NCI-H526 treated with DMSO at 0.1 percent for 48 hours (cell line): ENCODE measurements around the gene SFXN4.
A peak's percentile ranks its signal among the peaks of the same experiment; 100 is the strongest.
"Not testable (repeated sequence)": the region's sequence is repeated elsewhere in the genome, so short reads cannot be mapped to it uniquely, and the experiment has no call there.

Source experiments
- DNase-seq: peaks from one replicate; lab custom pipeline; 2025; lab: John Stamatoyannopoulos, UW

The SFXN4 gene

DNA sequence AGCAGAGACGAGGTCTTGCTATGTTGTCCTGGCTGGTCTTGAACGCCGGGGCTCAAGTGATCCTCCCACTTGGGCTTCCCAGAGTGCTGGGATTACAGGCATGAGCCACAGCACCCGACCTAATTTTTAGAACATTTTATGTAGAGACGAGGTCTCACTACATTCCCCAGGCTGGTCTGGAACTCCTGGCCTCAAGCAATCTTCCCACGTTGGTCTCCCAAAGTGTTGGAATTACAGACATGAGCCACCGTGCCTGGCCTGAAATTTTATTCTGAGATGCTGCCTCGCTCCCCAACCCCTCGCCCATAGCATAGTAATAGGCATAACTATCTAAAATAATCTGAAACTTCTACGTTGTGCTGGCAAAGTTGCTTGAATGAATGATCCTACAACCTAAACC, 21.9 kb downstream of the SFXN4 start:
- DNase-seq, result no peak

DNA sequence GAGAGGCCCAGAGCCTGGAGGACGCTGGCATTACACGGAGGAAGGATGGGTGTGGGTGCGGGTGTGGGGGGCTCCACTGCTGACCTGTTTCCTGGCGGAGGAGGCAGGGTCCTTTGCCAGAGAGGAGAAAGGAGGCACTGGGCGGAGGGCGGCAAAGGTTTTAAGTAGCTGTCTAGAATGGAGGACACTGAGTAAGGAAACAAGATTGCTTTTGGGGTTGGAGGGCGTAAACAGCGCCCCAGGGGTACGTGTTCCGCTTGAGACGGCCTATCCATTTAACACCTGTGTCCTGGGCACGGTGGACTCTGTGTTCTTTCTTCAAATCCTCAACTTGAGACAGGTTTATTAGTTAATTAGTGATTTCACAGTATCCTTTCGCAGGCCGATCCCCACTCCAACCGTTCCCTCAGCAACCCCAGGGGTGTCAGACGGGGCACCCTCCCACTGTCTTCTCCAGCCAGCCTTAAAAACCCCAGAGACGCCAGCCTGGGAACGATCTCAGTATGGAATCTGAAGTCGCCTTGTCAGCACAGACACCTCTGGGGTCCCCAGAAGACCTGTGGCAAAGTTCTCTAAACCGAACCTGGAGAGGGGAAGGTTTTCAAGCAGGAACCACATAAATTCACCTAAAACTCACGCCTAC, 24.8 kb downstream of the SFXN4 start:
- no peak for DNase-seq

DNA sequence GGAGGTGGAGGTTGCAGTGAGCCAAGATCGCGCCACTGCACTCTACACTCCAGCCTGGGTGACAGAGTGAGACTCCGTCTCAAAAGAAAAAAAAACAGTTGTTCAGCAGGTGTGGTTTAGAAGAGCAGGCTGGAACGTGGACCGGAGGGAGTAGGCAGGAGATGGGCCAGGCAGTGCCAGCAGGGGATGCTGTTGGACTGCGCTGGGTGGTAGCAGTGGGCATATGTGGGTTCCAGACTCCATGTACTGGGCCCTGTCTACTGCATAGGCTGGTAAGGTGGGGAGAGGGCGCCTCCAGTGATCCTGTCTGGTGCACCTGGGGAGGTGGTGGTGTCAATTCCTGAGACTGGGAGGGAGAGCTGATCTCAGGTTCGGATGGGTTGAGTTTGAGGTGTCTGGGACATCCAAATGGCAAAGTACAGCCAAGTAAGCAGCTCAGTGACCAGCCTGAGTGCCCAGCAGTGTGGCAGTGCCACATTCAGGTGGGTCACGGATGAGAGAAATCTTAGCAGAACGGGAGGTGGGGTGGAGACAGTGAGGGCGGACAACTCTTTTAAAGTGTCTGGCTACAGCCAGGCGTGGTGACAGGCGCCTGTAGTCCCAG, 25.9 kb downstream of the SFXN4 start:
- DNase-seq, result peak; percentile 4

DNA sequence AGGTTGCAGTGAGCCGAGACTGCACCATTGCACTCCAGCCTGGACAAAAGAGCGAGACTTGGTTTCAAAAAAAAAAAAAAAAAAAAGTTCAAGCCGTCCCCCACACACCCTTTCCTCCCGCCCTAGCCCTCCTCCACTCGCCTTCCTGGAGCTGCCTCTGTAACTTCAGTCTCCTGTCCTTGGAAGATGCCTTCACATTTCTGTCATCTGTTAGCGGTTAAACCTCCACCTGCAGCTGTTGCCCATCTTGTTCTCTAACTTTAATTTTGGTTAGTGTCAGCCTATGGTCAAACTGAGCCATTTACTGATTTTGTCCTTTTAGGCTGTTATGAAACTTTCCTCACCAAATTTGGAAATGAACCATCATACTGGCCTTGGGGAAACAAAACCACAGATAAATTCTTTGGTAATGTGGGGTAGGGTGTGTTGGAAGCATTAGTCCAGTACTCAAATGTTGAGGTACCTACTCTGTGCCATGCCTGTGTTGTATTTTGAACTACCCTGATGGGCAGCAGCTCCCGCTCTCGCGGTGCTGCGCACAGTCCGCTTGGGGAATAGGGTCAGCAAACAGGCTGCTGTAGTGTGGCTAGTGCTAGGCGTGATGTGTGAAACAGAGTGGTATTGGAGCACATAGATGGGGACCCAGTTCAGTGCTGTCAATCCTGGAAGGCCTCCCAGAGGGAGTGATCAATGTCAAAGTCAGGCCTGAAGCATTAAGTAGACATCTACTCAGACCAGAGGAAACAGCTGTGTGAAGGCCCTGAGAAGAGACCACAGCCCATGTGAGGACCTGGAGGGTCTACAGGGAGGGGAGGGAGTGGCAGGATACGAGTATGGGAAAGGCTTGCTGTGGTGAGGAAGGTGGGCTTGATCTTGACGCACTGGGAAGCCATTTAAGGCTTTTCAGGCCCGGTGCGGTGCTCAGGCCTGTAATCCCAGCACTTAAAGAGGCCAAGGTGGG, 26.9 kb downstream of the SFXN4 start:
- DNase-seq, result no peak

DNA sequence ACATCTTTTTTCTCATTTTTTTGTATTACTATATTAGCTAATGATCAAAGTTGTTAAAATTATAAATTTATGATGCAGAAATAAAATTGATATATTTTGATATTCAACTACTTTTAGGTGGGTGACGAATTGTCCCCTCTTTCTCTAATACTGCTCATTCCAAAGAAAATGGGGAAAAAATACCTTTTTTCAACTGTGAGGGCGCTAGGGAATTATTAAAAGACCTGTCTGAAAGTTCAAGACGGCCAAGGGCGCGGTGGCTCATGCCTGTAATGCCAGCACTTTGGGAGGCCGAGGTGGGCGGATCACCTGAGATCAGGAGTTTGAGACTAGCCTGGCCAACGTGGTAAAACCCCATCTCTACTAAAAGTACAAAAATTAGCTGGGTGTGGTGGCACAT, 27.6 kb downstream of the SFXN4 start:
- DNase-seq, result not testable (repeated sequence)

DNA sequence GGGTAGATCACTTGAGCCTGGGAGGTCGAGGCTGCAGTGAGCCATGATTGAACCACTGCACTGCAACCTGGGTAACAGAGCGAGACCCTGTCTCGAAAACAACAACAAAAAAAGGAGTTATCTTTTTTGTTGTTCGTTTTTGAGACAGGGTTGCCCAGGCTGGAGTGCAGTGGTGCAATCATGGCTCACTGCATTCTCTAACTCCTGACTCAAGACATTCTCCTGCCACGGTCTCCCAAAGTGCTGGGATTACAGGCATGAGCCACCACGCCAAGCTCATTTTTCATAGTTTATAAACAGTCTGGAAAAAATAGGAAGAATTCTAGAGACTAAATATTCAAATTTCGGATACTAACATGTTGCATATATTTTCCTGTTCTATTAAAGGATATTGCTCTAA, 29.4 kb downstream of the SFXN4 start:
- no peak for DNase-seq

DNA sequence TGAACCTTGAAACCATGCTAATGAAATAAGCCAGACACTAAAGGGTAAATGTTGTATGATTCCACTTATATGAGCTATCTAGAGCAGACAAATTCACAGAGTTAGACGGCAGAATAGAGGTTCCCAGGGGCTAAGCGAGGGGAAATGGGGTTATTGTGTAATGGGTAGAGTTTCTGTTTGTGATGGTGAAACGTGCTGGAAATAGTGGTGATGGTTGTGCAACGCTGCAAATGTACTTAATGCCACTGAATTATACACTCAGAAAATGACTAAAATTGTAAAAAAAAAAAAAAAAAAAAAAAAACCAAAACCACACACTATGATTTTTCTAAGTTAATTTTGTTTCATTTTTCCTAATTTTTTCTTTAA, 30.0 kb downstream of the SFXN4 start:
- no peak for DNase-seq

DNA sequence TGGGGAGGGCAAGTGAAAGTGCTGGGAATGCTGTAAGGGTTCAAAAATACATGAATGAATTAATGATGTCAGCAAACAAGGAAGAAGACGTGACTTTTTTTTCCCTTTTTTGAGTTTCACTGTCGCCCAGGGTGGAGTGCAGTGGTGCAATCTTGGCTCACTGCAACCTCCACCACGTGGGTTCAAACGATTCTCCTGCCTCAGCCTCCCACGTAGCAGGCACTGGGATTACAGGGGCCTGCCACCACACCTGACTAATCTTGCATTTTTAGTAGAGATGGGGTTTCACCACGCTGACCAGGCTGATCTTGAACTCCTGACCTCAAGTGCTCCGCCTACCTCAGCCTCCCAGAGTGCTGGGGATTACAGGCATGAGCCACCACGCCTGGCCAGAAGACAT, 31.6 kb downstream of the SFXN4 start:
- no peak for DNase-seq

DNA sequence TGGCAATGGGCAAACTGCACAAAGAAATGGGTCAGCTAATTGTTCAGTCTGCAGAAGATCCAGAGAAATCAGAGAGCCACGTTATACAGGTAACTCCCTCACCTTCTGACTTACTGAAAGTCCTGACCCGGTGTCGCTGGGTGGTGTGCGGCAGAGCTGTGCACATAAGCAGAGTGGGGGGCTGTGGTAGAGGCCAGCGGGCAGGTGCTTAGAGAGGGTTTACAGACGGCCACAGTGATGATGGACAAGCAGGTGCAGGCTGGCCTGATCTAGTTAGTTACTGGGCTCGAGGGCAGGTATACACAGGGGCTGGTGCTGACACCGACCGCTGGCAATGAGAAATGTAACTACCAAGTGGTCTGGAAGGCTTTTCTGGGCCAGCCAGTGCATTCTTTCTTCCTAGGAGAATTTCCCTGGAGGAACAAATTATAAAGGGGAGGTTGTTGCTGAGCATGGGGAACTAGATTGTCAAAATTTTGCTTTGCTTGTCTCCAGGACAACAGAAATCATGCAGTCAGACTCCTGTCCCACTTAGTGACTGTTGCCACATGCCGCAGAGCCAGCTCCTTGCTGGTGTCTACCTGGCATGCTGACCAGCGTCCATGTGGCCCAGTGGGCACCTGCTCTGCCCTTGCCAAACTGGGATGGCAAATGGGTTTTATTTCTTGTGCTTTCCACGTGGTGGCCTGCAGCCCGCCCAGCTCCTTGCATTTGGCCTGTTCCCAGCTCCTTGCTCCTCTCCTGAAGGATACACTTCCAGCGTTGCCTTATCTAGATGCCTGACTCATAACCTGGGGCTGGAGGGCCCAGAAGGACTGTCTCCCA, 32.8 kb downstream of the SFXN4 start:
- no peak for DNase-seq

DNA sequence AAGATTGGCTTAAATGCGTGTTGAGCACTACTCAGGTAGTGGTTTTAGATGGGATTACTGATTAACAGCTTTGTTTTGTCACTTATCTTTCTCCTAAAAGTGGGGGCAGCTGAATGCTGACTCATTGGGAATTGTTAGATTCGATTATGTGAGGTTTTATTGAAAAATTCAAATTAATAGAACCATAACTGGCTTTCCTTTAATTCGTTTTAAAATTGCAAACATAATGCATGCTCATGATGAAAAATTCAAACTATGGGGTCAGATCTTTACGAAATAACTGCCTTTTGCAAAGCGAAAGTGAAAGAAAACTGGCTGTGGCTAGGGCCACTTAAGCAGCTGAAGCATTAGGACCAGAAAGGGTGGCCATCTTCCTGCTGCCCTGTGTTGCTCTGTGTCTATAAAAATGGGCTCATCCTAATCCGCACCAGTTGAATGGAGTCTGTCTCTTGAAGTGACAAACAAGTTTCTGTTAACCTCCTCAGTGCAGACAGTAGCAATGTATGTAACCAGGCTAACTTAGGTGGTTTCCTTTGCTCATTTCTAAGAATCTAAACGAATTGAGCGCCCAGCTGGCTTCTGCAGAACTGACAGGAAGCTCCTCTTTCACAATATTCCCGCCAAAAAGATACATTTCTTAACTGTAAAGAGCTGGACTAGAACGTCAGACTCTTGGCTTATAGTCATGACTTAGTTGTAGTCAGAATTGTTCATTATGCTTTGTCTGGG, 33.8 kb downstream of the SFXN4 start:
- DNase-seq, result no peak

DNA sequence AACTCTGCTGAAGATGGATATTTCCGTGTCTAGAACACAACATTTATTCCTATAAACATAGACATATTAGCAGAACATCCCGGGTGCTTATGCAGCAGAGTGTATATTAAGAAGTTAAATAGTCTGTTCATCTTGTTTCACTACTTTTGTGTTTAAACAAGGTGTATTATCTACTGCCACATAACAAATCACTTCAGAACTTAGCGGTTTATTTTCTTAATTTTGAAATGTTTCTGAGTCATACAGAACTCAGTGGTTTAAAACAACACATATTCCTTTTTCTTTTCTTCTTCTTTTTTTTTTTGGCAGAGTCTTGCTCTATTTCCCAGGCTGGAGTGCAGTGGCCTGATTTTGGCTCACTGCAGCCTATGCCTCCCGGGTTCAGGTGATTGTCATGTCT, 35.8 kb downstream of the SFXN4 start:
- DNase-seq, result no peak

DNA sequence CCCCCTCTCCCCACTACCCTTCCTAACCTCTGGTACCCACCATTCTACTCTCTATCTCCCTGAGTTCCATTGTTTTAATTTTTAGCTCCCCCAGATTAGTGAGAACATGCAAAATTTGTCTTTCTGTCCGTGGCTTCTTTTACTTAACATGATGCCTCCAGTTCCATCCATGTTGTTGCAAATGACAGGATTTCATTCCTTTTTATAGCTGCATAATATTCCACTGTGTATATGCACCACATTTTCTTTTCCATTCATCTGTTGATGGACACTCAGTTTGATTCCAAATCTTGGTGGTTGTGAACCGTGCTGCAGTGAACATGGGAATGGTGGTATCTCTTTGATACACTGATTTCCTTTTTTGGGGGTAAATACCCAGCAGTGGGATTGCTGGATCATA, 39.6 kb downstream of the SFXN4 start:
- no peak for DNase-seq

DNA sequence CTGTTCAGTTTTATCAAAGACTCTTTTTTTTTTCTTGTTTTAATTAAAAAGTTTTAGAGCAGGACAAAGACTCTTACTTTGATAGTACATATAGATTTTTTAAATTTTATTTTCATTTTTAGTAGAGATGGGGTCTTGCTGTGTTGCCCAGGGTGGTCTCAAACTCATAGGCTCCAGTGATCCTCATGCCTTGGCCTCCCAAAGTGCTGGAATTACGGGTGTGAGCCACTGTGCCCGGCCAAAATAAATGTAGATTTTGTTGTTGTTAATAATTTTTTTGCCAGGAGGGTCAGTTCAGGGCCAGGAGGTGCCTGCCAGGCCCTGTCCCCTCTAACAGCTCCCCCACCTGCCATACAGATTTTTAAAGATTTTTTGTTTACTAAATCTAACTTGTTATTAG, 44.6 kb downstream of the SFXN4 start:
- DNase-seq, result no peak

DNA sequence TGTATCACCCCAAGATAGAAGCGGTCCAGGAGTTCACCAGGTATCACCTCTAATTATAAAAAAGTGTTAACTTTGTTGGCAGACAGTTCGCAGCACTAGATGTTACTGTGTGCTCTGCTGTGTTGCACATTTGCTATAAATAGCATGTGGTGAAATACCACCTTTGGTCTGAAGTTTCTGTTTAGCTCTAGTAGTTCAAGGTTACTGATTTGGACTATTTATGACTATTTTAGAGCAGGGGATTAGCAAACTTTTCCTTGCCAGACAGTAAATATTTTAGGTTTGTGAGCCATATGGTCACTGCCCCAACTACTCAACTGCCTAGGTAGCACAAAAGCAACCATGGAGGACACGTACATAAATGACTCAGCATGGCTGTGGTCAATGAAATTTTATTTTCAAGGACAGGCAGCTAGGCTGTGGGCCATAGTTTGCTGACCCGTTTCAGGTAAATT, 45.1 kb downstream of the SFXN4 start:
- DNase-seq, result no peak

DNA sequence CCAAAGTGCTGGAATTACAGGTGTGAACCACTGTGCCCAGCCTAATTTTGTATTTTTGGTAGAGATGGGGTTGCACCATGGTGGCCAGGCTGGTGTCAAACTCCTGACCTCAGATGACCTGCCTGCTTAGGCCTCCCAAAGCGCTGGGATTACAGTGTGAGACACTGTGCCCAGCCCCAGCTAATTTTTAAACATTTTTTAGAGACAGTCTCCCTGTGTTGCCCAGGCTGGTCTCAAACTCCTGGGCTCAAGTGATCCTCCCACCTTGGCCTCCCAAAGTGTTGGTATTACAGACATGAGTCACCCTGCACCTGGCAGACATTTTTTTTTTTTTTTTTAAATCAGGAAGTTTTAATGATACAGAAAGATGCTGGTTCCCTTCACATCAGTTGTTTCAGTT, 46.1 kb downstream of the SFXN4 start:
- DNase-seq, result no peak

DNA sequence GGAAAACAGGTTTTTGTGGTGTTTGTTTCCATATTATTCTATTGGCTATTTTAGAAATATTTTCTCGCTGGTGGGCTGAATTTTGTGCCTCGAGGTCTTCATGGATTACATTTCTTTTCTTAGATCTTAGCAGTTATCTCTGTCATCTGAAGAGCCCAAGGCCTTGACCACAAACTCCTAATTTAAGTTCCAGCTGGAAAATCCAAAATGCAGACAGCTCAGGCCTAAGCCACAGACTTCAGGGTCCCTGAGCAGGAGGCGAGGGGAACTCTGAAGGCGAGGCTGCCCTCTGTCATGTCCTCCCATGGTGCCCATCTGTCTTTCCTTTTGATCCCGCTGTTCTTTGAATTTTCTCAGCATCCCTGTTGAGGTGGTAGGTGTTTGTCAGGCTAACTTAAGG, 47.3 kb downstream of the SFXN4 start:
- DNase-seq, result no peak

DNA sequence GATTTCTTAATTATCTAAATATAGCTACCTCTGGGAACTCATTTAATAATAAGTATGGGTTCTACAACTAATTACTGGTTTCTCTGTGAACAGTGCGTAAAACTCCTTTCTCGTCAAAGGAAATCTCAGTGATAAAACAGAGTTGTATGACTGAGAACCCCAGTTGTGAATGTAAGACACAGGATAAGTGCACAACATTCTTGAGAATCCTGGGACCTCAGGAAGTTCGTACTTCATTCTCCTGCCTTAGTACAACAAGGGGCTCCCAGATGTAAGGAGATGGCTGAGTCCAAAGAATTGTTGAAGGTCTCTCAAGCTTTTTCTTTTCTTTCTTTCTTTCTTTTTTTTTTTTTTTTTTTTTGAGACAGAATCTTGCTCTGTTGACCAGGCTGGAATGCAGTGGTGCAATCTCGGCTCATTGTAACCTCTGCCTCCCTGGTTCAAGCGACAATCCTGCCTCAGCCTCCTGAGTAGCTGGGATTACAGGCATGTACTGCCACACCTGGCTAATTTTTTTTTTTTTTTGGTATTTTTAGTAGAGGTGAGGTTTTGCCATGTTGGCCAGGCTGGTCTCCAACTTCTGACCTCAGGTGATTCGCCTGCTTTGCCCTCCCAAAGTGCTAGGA, 49.1 kb downstream of the SFXN4 start:
- no peak for DNase-seq

DNA sequence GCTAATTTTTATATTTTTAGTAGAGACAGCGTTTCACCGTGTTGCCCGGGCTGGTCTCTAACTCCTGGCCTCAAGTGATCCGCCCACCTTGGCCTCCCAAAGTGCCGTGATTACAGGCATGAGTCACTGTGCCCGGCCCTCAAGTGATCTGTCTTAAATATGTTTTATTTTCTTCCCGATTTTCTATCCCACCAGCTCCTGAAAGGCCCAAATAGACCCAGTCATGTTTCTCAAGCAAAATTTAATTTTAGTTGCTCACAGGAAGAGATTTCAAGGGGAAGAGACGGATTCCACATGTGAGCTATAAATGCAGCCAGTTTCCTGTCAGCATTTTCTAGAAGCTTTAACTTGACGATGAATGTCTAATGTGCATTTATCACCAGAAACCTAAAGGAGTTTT, 49.6 kb downstream of the SFXN4 start:
- DNase-seq, result no peak

DNA sequence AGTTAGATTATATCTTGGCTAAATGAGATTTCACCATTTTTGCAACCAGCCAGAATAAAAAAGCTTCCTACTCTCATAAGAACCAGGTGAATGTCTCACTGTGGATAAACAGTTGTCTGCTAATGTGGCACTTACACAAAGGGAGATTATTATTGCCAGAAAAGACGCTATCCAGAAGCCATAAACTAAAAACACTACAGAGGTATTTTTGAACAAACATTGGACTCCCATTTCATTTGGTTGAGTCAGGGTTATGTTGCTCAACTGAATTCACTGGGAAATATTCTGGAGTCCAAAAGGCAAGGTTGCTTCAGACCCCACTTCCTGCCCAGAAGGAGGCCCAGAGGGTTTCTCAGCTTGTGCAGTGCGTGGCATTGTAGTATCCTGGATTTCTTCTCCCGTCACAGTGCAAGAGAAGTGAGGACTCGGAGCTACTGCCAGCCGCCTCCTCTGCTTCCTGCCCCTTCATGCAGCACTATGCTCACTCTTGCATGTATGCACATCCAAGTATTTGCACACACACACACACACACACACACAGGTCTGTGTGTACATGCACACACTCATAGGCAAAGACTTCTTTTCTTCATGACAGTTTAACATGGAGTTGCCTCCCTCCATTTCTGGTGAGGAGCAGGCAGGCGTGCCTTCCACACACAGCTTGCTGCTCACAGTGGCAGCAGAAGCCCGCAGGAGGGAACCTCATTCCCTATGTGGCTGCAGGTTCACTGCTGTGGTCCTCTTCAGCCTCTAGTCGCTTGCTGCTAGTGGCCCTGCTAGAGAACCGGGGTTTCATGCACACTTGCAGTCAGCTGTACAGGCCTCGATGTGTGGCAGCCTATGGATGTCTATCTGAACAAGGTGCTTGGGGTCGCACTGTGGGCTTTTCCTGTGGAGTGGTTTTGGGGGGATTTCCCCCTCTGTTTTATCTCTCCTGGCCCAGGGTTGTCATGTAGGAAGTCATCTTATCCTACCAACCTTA, 51.5 kb downstream of the SFXN4 start:
- no peak for DNase-seq

DNA sequence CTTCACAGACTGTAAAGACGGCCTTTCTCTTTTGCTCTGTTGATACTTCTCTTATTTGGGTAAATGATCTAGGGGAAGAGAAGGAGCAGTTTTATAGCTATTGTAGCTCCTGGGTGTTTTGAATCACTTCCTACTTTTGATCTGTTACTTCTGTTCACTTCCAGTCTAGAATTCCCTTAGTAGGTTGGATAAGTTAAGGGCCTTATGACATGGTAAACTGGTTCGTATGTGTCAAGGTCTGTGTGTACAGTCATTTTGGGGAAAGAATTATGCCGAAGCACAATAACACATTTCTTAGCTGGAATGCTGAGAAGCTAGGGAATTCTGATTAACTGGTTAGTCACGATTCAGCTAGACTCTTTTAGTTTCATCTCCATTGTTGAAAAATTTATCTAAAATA, 53.5 kb downstream of the SFXN4 start:
- DNase-seq, result no peak
